NT2/D1 (cell line): ENCODE results near the gene KCNJ6.

Experiments
- DNase-seq: peaks from one replicate; pipeline ENCODE4 v3.0.0-alpha.2; 2011; ENCODE audit warnings: low read depth, low spot score
- H3K27me3 ChIP-seq: 2 replicates; pipeline ENCODE4 v1.6.0; 2011; ENCODE audit warnings: mild to moderate bottlenecking; ENCODE audit not compliant: insufficient read length, insufficient read depth
- H3K36me3 ChIP-seq: 2 replicates; pipeline ENCODE4 v1.6.1; 2011; ENCODE audit warnings: mild to moderate bottlenecking, low read length, mixed read lengths; ENCODE audit not compliant: insufficient read depth, insufficient read length
- H3K4me1 ChIP-seq: 2 replicates; pipeline ENCODE4 v1.5.1; 2011; ENCODE audit not compliant: insufficient read depth, insufficient read length
- H3K4me3 ChIP-seq: 2 replicates; pipeline ENCODE4 v1.5.1; 2011; ENCODE audit warnings: low read depth; ENCODE audit not compliant: insufficient read length
- H3K9ac ChIP-seq: 2 replicates; pipeline ENCODE4 v1.6.0; 2011; ENCODE audit warnings: low read depth; ENCODE audit not compliant: insufficient read length
- H3K9me3 ChIP-seq: 2 replicates; pipeline ENCODE4 v1.5.1; 2011; ENCODE audit warnings: mild to moderate bottlenecking, low read length; ENCODE audit not compliant: insufficient read depth
- SUZ12 ChIP-seq: IDR thresholded peaks from 2 replicates; pipeline ENCODE4 v1.6.1; 2011; ENCODE audit not compliant: insufficient read length, insufficient read depth; ENCODE audit errors: extremely low read depth
- YY1 ChIP-seq: IDR thresholded peaks from 2 replicates; pipeline ENCODE4 v1.6.1; 2011; ENCODE audit not compliant: insufficient read length, insufficient read depth
- ZNF274 ChIP-seq: IDR thresholded peaks from 2 replicates; pipeline ENCODE4 v1.6.1; 2011; ENCODE audit warnings: mild to moderate bottlenecking, low read depth, low read length

The KCNJ6 gene

GRCh38 chr21:37746849-37747248, 169.4 kb downstream of the KCNJ6 start:
- H3K9me3 ChIP-seq, result no peaks in the 10 kb centered on the region
- H3K36me3 ChIP-seq, result no peaks in the 10 kb centered on the region
- no peaks in the 10 kb centered on the region for H3K4me1 ChIP-seq
- no peak overlapping the region for H3K4me3 ChIP-seq
- H3K9ac ChIP-seq, result no peak overlapping the region
- no peaks in the 10 kb centered on the region for H3K27me3 ChIP-seq
- DNase-seq, result no peak
- TF ChIP-seq SUZ12 (no peak), YY1 (no peak), ZNF274 (no peak)

GRCh38 chr21:37744551-37744950, 171.7 kb downstream of the KCNJ6 start:
- Histone ChIP-seq H3K4me3 (no peak overlapping the region), H3K4me1 (no peaks in the 10 kb centered on the region), H3K27me3 (no peaks in the 10 kb centered on the region), H3K36me3 (no peaks in the 10 kb centered on the region), H3K9me3 (no peaks in the 10 kb centered on the region), H3K9ac (no peak overlapping the region)
- TF ChIP-seq ZNF274, result no peak
- no peak for TF ChIP-seq SUZ12
- no peak for TF ChIP-seq YY1
- no peak for DNase-seq

GRCh38 chr21:37742532-37742931, 173.7 kb downstream of the KCNJ6 start:
- Histone ChIP-seq H3K9ac (no peak overlapping the region), H3K27me3 (no peaks in the 10 kb centered on the region), H3K9me3 (no peaks in the 10 kb centered on the region), H3K36me3 (no peaks in the 10 kb centered on the region), H3K4me3 (no peak overlapping the region), H3K4me1 (no peaks in the 10 kb centered on the region)
- TF ChIP-seq YY1 (no peak), SUZ12 (no peak), ZNF274 (no peak)
- no peak for DNase-seq

- H3K27me3 ChIP-seq, result no peaks in the 10 kb centered on the region
- no peaks in the 10 kb centered on the region for H3K4me1 ChIP-seq
- H3K36me3 ChIP-seq, result no peaks in the 10 kb centered on the region
- TF ChIP-seq ZNF274 (no peak), YY1 (no peak)
- H3K9me3 ChIP-seq, result no peaks in the 10 kb centered on the region
- no peak for DNase-seq
- H3K9ac ChIP-seq, result no peak overlapping the region
- no peak overlapping the region for H3K4me3 ChIP-seq
Measured at GRCh38 chr21:37742115-37742514, 174.1 kb downstream of the KCNJ6 start.

GRCh38 chr21:37737996-37738395, 178.3 kb downstream of the KCNJ6 start:
- H3K9me3 ChIP-seq, result no peaks in the 10 kb centered on the region
- H3K36me3 ChIP-seq, result no peaks in the 10 kb centered on the region
- DNase-seq, result no peak
- TF ChIP-seq YY1 (no peak), ZNF274 (no peak), SUZ12 (no peak)
- H3K27me3 ChIP-seq, result no peaks in the 10 kb centered on the region
- no peak overlapping the region for H3K4me3 ChIP-seq
- no peak overlapping the region for H3K9ac ChIP-seq
- H3K4me1 ChIP-seq, result no peaks in the 10 kb centered on the region

GRCh38 chr21:37737507-37737906, 178.8 kb downstream of the KCNJ6 start:
- Histone ChIP-seq H3K9ac (no peak overlapping the region), H3K9me3 (no peaks in the 10 kb centered on the region), H3K4me3 (no peak overlapping the region), H3K27me3 (no peaks in the 10 kb centered on the region), H3K4me1 (no peaks in the 10 kb centered on the region), H3K36me3 (no peaks in the 10 kb centered on the region)
- no peak for DNase-seq
- TF ChIP-seq YY1 (no peak), ZNF274 (no peak), SUZ12 (no peak)

- Histone ChIP-seq H3K4me3 (no peak overlapping the region), H3K36me3 (no peaks in the 10 kb centered on the region), H3K9ac (no peak overlapping the region), H3K4me1 (no peaks in the 10 kb centered on the region), H3K9me3 (peaks cover 12% of the 10 kb centered on the region; the same call in 1 of the 2 replicates), H3K27me3 (no peaks in the 10 kb centered on the region)
- no peak for DNase-seq
- TF ChIP-seq YY1 (no peak), ZNF274 (no peak), SUZ12 (no peak)
Measured at GRCh38 chr21:37734846-37735245, 181.4 kb downstream of the KCNJ6 start.

- no peak for DNase-seq
- H3K9me3 ChIP-seq, result peaks cover 12% of the 10 kb centered on the region; the same call in 1 of the 2 replicates
- H3K27me3 ChIP-seq, result no peaks in the 10 kb centered on the region
- no peaks in the 10 kb centered on the region for H3K4me1 ChIP-seq
- TF ChIP-seq ZNF274 (no peak), YY1 (no peak), SUZ12 (no peak)
- no peak overlapping the region for H3K4me3 ChIP-seq
- H3K36me3 ChIP-seq, result no peaks in the 10 kb centered on the region
- H3K9ac ChIP-seq, result no peak overlapping the region
Measured at GRCh38 chr21:37732927-37733326, 183.3 kb downstream of the KCNJ6 start.
